GM23338 (cell line): Measurements from ENCODE around the gene MED9. TPM values are rescaled to one million over a fixed set of nuclear protein-coding genes. Genes with fewer than 3 reads are reported as not detected.

Experiments
- ATAC-seq: fragments of 200-7000 bp; cut with Tn5 transposase; 3 replicates; pipeline ENCODE4 v1.9.1; 2020
- DNase-seq: peaks from one replicate; pipeline ENCODE4 v3.0.0-alpha.2; 2015; ENCODE audit warnings: low spot score
- H2AFZ ChIP-seq: fragments of 200-600 bp; sonication (generic); 2 replicates; pipeline ENCODE4 v1.8.0; 2016; ENCODE audit warnings: antibody characterized with exemption, mild to moderate bottlenecking, moderate library complexity
- H3F3A ChIP-seq: fragments of 200-600 bp; sonication (generic); replicated peaks from 2 replicates; pipeline ENCODE4 v1.8.0; 2017; ENCODE audit warnings: antibody characterized with exemption, mixed run types, low read depth
- H3K27ac ChIP-seq: fragments of 200-600 bp; sonication (generic); 2 replicates; pipeline ENCODE4 v1.6.1; 2016; ENCODE audit warnings: low read depth
- H3K27me3 ChIP-seq: fragments of 200-600 bp; sonication (generic); 2 replicates; pipeline ENCODE4 v1.8.0; 2016; ENCODE audit warnings: mild to moderate bottlenecking, mixed run types, moderate library complexity; ENCODE audit not compliant: insufficient read depth
- H3K36me3 ChIP-seq: fragments of 200-600 bp; sonication (generic); 2 replicates; pipeline ENCODE4 v1.8.0; 2016; ENCODE audit warnings: mild to moderate bottlenecking; ENCODE audit not compliant: insufficient read depth
- H3K4me1 ChIP-seq: fragments of 200-600 bp; sonication (generic); 2 replicates; pipeline ENCODE4 v1.8.0; 2016; ENCODE audit warnings: mild to moderate bottlenecking, moderate library complexity; ENCODE audit not compliant: insufficient read depth
- H3K4me2 ChIP-seq: fragments of 200-600 bp; sonication (generic); 2 replicates; pipeline ENCODE4 v1.7.1; 2017; ENCODE audit warnings: mixed run types
- H3K4me3 ChIP-seq: fragments of 200-600 bp; sonication (generic); 2 replicates; pipeline ENCODE4 v1.6.1; 2016; ENCODE audit warnings: mixed run types
- H3K79me2 ChIP-seq: fragments of 200-600 bp; sonication (generic); replicated peaks from 2 replicates; pipeline ENCODE4 v1.8.0; 2017; ENCODE audit warnings: mild to moderate bottlenecking; ENCODE audit not compliant: insufficient read depth
- H3K9me2 ChIP-seq: fragments of 200-600 bp; sonication (generic); 2 replicates; pipeline ENCODE4 v1.8.0; 2017; ENCODE audit not compliant: insufficient read depth
- H4K20me1 ChIP-seq: fragments of 200-600 bp; sonication (generic); replicated peaks from 2 replicates; pipeline ENCODE4 v1.8.0; 2017; ENCODE audit warnings: mild to moderate bottlenecking; ENCODE audit not compliant: insufficient read depth
- H3K27ac Mint-ChIP-seq: 2 replicates; pipeline ENCODE4 v1.8.0; 2020; ENCODE audit warnings: inconsistent platforms, mild to moderate bottlenecking, moderate library complexity, mixed read lengths
- H3K27me3 Mint-ChIP-seq: 3 replicates; pipeline ENCODE4 v1.8.0; 2022; ENCODE audit warnings: low read depth, mild to moderate bottlenecking, moderate library complexity, mixed read lengths, inconsistent platforms; ENCODE audit not compliant: insufficient read depth, poor library complexity
- H3K36me3 Mint-ChIP-seq: 3 replicates; pipeline ENCODE4 v1.8.0; 2021; ENCODE audit warnings: low read depth, mild to moderate bottlenecking, inconsistent platforms, moderate library complexity, mixed read lengths
- H3K4me1 Mint-ChIP-seq: 3 replicates; pipeline ENCODE4 v1.8.0; 2020; ENCODE audit warnings: mild to moderate bottlenecking, inconsistent platforms, mixed read lengths
- H3K4me3 Mint-ChIP-seq: 3 replicates; pipeline ENCODE4 v1.8.0; 2021; ENCODE audit warnings: moderate library complexity, mild to moderate bottlenecking, inconsistent platforms, mixed read lengths
- H3K9me3 Mint-ChIP-seq: 3 replicates; pipeline ENCODE4 v1.8.0; 2020; ENCODE audit warnings: moderate library complexity, mild to moderate bottlenecking, inconsistent platforms, mixed read lengths
- CREB1 ChIP-seq: fragments of 250-450 bp; sonication (Bioruptor Pico); IDR thresholded peaks from 2 replicates; pipeline ENCODE4 v1.5.0; 2020; ENCODE audit warnings: low read depth, mild to moderate bottlenecking, moderate library complexity
- ETS1 ChIP-seq: IDR thresholded peaks from 2 replicates; pipeline ENCODE4 v1.6.1; 2016; ENCODE audit warnings: antibody characterized with exemption
- JUNB ChIP-seq: IDR thresholded peaks from one replicate; pipeline ENCODE4 v1.6.1; 2016; ENCODE audit warnings: antibody characterized with exemption; ENCODE audit not compliant: unreplicated experiment
- NANOG ChIP-seq: IDR thresholded peaks from 2 replicates; pipeline ENCODE4 v1.6.1; 2016; ENCODE audit warnings: antibody characterized with exemption, borderline replicate concordance
- STAT1 ChIP-seq: IDR thresholded peaks from one replicate; pipeline ENCODE4 v1.6.1; 2016; ENCODE audit warnings: antibody characterized with exemption; ENCODE audit not compliant: unreplicated experiment
- ZNF331 ChIP-seq: fragments of 250-450 bp; sonication (Bioruptor Pico); IDR thresholded peaks from 2 replicates; pipeline ENCODE4 v1.5.0; 2020; ENCODE audit warnings: low read depth, mild to moderate bottlenecking, moderate library complexity
- polyA plus RNA-seq: library from polyadenylated mRNA; unstranded; fragments of >200 nt; fragmentation: Nextera tagmentation; extraction: Ambion mirVana; gene quantifications from 2 replicates; pipeline ENCODE4 v1.2.1, GENCODE V29; 2016
- total RNA-seq: library from RNA; depleted of rRNA; stranded (reverse); fragments of >200 nt; shearing (Covaris generic); gene quantifications from 2 replicates; pipeline ENCODE4 v1.2.3, GENCODE V29; 2014
- TF ChIP-seq, protein P1 (sequence below): IDR thresholded peaks from one replicate; pipeline ENCODE4 v1.6.1; 2018; ENCODE audit warnings: antibody characterized with exemption; ENCODE audit not compliant: unreplicated experiment

The MED9 gene
- total and polyA plus RNA-seq, 2 experiments from 2014 or later: 17.3 to 19.9 TPM

DNA sequence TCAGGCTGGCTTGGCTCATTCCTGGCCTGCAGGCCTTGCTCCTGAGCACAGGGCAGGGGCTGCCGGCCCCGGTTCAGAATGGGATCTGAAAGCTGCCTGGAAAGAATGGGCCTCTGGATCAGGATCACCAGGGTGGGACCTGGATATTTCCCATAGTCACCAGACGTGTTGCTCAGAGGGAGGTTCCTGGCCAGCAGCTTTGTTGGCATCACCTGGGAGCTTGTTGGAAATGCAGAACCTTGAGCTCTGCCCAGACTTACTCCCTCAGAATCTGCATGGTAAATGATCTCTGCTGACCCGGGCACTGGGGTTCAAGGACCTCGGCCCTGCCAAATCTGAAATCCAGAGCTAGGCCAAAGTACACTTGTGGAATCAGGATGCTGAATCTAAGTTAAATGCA lies 29.5 kb upstream of the MED9 start:
- TF ChIP-seq STAT1: no peak
- H2AFZ ChIP-seq: no peak overlapping the region
- no peak overlapping the region for H3K27ac Mint-ChIP-seq
- no peaks in the 10 kb centered on the region for H3K9me2 ChIP-seq
- H3K4me2 ChIP-seq: no peak overlapping the region
- ATAC-seq: no peak
- H3F3A ChIP-seq: no peaks in the 10 kb centered on the region
- peaks cover 2% of the 10 kb centered on the region for H3K27me3 Mint-ChIP-seq
- H3K36me3 ChIP-seq: no peaks in the 10 kb centered on the region
- H3K4me3 Mint-ChIP-seq: no peak overlapping the region
- no peak for DNase-seq
- peaks cover 14% of the 10 kb centered on the region for H3K4me1 Mint-ChIP-seq
- H3K27me3 ChIP-seq: no peaks in the 10 kb centered on the region
- peaks cover 4% of the 10 kb centered on the region; the same call in 1 of the 2 replicates for H3K4me1 ChIP-seq
- H4K20me1 ChIP-seq: no peaks in the 10 kb centered on the region
- no peak overlapping the region for H3K27ac ChIP-seq
- no peaks in the 10 kb centered on the region; the same call in 2 of the 3 replicates for H3K36me3 Mint-ChIP-seq
- H3K4me3 ChIP-seq: no peak overlapping the region
- no peaks in the 10 kb centered on the region for H3K79me2 ChIP-seq
- peaks cover 5% of the 10 kb centered on the region; the same call in 2 of the 3 replicates for H3K9me3 Mint-ChIP-seq

- no peaks in the 10 kb centered on the region; the same call in 2 of the 3 replicates for H3K36me3 Mint-ChIP-seq
- Histone ChIP-seq H4K20me1 (no peaks in the 10 kb centered on the region), H3K36me3 (no peaks in the 10 kb centered on the region), H3K4me3 (no peak overlapping the region), H3K4me1 (peaks cover 4% of the 10 kb centered on the region; the same call in 1 of the 2 replicates), H3K27ac (no peak overlapping the region), H3K79me2 (no peaks in the 10 kb centered on the region), H3F3A (no peaks in the 10 kb centered on the region), H3K9me2 (no peaks in the 10 kb centered on the region), H3K4me2 (no peak overlapping the region), H2AFZ (no peak overlapping the region), H3K27me3 (no peaks in the 10 kb centered on the region)
- peaks cover 5% of the 10 kb centered on the region; the same call in 2 of the 3 replicates for H3K9me3 Mint-ChIP-seq
- no peak for ATAC-seq
- no peak overlapping the region for H3K4me3 Mint-ChIP-seq
- no peak overlapping the region for H3K27ac Mint-ChIP-seq
- no peak for DNase-seq
- H3K4me1 Mint-ChIP-seq: peaks cover 14% of the 10 kb centered on the region
- peaks cover 2% of the 10 kb centered on the region for H3K27me3 Mint-ChIP-seq
- no peak for TF ChIP-seq NANOG
- no peak for TF ChIP-seq ZNF331
- TF ChIP-seq, protein P1, sequence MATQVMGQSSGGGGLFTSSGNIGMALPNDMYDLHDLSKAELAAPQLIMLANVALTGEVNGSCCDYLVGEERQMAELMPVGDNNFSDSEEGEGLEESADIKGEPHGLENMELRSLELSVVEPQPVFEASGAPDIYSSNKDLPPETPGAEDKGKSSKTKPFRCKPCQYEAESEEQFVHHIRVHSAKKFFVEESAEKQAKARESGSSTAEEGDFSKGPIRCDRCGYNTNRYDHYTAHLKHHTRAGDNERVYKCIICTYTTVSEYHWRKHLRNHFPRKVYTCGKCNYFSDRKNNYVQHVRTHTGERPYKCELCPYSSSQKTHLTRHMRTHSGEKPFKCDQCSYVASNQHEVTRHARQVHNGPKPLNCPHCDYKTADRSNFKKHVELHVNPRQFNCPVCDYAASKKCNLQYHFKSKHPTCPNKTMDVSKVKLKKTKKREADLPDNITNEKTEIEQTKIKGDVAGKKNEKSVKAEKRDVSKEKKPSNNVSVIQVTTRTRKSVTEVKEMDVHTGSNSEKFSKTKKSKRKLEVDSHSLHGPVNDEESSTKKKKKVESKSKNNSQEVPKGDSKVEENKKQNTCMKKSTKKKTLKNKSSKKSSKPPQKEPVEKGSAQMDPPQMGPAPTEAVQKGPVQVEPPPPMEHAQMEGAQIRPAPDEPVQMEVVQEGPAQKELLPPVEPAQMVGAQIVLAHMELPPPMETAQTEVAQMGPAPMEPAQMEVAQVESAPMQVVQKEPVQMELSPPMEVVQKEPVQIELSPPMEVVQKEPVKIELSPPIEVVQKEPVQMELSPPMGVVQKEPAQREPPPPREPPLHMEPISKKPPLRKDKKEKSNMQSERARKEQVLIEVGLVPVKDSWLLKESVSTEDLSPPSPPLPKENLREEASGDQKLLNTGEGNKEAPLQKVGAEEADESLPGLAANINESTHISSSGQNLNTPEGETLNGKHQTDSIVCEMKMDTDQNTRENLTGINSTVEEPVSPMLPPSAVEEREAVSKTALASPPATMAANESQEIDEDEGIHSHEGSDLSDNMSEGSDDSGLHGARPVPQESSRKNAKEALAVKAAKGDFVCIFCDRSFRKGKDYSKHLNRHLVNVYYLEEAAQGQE: no peak
- TF ChIP-seq JUNB: no peak
- TF ChIP-seq ETS1: no peak
- no peak for TF ChIP-seq CREB1 (CRISPR knock-in tag)
- no peak for TF ChIP-seq STAT1
These were observed 28.7 kb upstream of the MED9 start for GRCh38 chr17:17448076-17448475.
